Hepatocyte (in vitro differentiated cells): ENCODE results near the gene SERTAD2.
A peak's percentile ranks its signal among the peaks of the same experiment; 100 is the strongest.

ENCODE experiments used
- CTCF ChIP-seq: fragments of 200-600 bp; sonication (generic); IDR thresholded peaks from 2 replicates; pipeline ENCODE4 v1.5.1; 2016; ENCODE audit warnings: antibody characterized with exemption, mild to moderate bottlenecking; ENCODE audit not compliant: poor library complexity
- EZH2phosphoT487 ChIP-seq: fragments of 200-600 bp; sonication (generic); IDR thresholded peaks from one replicate; pipeline ENCODE4 v1.6.1; 2018; ENCODE audit warnings: antibody characterized with exemption, mild to moderate bottlenecking, low read depth, moderate library complexity; ENCODE audit not compliant: unreplicated experiment, severe bottlenecking

GRCh38 chr2:64609227-64609941 lies 44.3 kb downstream of the SERTAD2 start:
- TF ChIP-seq EZH2phosphoT487 (no peak), CTCF (peak; percentile 3)
